Body of pancreas (tissue), 4 donors: Measurements from ENCODE around the gene SLC27A1. TPM values are rescaled to one million over a fixed set of nuclear protein-coding genes. Genes with fewer than 3 reads are reported as not detected.
A peak's percentile ranks its signal among the peaks of the same experiment; 100 is the strongest.

ENCODE experiments used
- ATAC-seq: fragments of 150-250 bp; one replicate; pipeline ENCODE4 v1.9.1; 2016
- DNase-seq, 4 donors: peaks; one replicate each; pipeline ENCODE4 v3.0.0-alpha.2; 2019
- H3K27ac ChIP-seq, 4 donors: fragments of 200-600 bp; sonication (generic); 1 replicate in 3 of 4; 2 replicates in 1 of 4; pipeline versions ENCODE4 v1.5.1 to v1.6.1; 2016 to 2019; ENCODE audit warnings: mild to moderate bottlenecking in 1 of 4, mixed read lengths in 1 of 4, moderate library complexity in 1 of 4
- H3K27me3 ChIP-seq, 2 donors: fragments of 200-600 bp; sonication (generic); one replicate each; pipeline ENCODE4 v1.6.0; 2016; ENCODE audit warnings: mild to moderate bottlenecking in 1 of 2
- H3K36me3 ChIP-seq, 2 donors: fragments of 200-600 bp; sonication (generic); replicated peaks in 1 of 2; 2 replicates each; pipeline ENCODE4 v1.5.1; 2016; ENCODE audit warnings: low read depth in 2 of 2; ENCODE audit not compliant: insufficient read depth in 1 of 2
- H3K4me1 ChIP-seq: fragments of 200-600 bp; sonication (generic); one replicate; pipeline ENCODE4 v1.6.0; 2016
- H3K4me3 ChIP-seq, 2 donors: fragments of 200-600 bp; sonication (generic); 1 replicate in 1 of 2; 2 replicates in 1 of 2; pipeline ENCODE4 v1.5.1; 2016 to 2019
- H3K9me3 ChIP-seq, 3 donors: fragments of 200-600 bp; sonication (generic); 1 replicate in 2 of 3; 2 replicates in 1 of 3; pipeline ENCODE4 v1.5.1; 2016
- CTCF ChIP-seq, 7 experiments: fragments of 450-650 bp in 4 of 7; fragments of 200-600 bp in 3 of 7; sonication (generic) in 3 of 7; IDR thresholded peaks; one replicate each; pipeline ENCODE4 v1.5.1; 2016 to 2019; ENCODE audit warnings: antibody characterized with exemption in 7 of 7
- POLR2A ChIP-seq, 3 donors: fragments of 450-650 bp; IDR thresholded peaks; one replicate each; pipeline ENCODE4 v1.6.1; 2016; ENCODE audit warnings: antibody characterized with exemption in 3 of 3, mild to moderate bottlenecking in 2 of 3
- WGBS, 2 donors: methylation state at CpG; one replicate each; pipeline ENCODE4 v1.1.5; 2017; 5-methylcytosine and 5-hydroxymethylcytosine counted together
- intact Hi-C: fragments of 100-400 bp; cut with DNase I; formaldehyde crosslinking; loops from one replicate; pipeline ENCODE4 v1.15.1; 2023
- total RNA-seq, 2 donors: library from RNA; depleted of rRNA; stranded (reverse); fragments of >200 nt; gene quantifications; one replicate each; pipeline ENCODE4 v1.1.0, GENCODE V29; 2016

SLC27A1 gene
- total RNA-seq, 2 donors from 2014 or later: 21.1 to 25.7 TPM

- Histone ChIP-seq H3K4me1 (peaks cover 27% of the 10 kb centered on the region), H3K9me3 (no peaks in the 10 kb centered on the region), H3K36me3 (no peaks in the 10 kb centered on the region), H3K27ac (no peak overlapping the region), H3K4me3 (no peak overlapping the region), H3K27me3 (no peaks in the 10 kb centered on the region)
- 20 to 26% methylated on average over 6 of the region's 6 CpGs for WGBS, 2 donors
- DNase-seq: no peak
- ATAC-seq: no peak
- intact Hi-C loops: no loop called here
- TF ChIP-seq CTCF (IDR thresholded peaks at IDR 0.05): peak in 1 of 7 experiments; percentile 2
- TF ChIP-seq POLR2A (IDR thresholded peaks at IDR 0.05): no peak
Measured at GRCh38 chr19:17466487-17466850, 3.9 kb upstream of the SLC27A1 start.

GRCh38 chr19:17467471-17468301 lies 2.6 kb upstream of the SLC27A1 start:
- intact Hi-C loops: no loop called here
- Histone ChIP-seq H3K4me3 (no peak overlapping the region), H3K27me3 (no peaks in the 10 kb centered on the region), H3K27ac (peak overlapping the region in 2 of 4 donors; percentile 69 to 87), H3K36me3 (no peaks in the 10 kb centered on the region), H3K9me3 (no peaks in the 10 kb centered on the region), H3K4me1 (peaks cover 33% of the 10 kb centered on the region)
- DNase-seq (no peak), ATAC-seq (no peak)
- 68 to 80% methylated on average over 12 of the region's 12 CpGs for WGBS, 2 donors
- TF ChIP-seq CTCF (IDR thresholded peaks at IDR 0.05) (peak in 1 of 7 experiments; percentile 0), POLR2A (IDR thresholded peaks at IDR 0.05) (no peak)

- Histone ChIP-seq H3K4me1 (peaks cover 33% of the 10 kb centered on the region), H3K27me3 (no peaks in the 10 kb centered on the region), H3K36me3 (no peaks in the 10 kb centered on the region), H3K27ac (peak overlapping the region in 3 of 4 donors; percentile 69 to 94 (median 87)), H3K4me3 (peak overlapping the region in 1 of 2 donors; percentile 43), H3K9me3 (no peaks in the 10 kb centered on the region)
- WGBS, 2 donors: 58 to 68% methylated on average over 15 to 25 of the region's 25 CpGs
- no peak for ATAC-seq
- intact Hi-C loops: no loop called here
- DNase-seq: peak; percentile 26 to 51 (median 42)
- no peak for TF ChIP-seq POLR2A (IDR thresholded peaks at IDR 0.05)
- TF ChIP-seq CTCF (IDR thresholded peaks at IDR 0.05): no peak
Measured at GRCh38 chr19:17468302-17469091, 1.8 kb upstream of the SLC27A1 start.

GRCh38 chr19:17469092-17469480 lies 1.2 kb upstream of the SLC27A1 start:
- H3K36me3 ChIP-seq: no peaks in the 10 kb centered on the region
- no peaks in the 10 kb centered on the region for H3K27me3 ChIP-seq
- WGBS, 2 donors: 3% methylated on average over 6 to 19 of the region's 19 CpGs
- H3K4me3 ChIP-seq: peak overlapping the region; percentile 3 to 43
- no peak for DNase-seq
- intact Hi-C loops: no loop called here
- peak overlapping the region; percentile 69 to 94 (median 85) for H3K27ac ChIP-seq
- TF ChIP-seq CTCF (IDR thresholded peaks at IDR 0.05): no peak
- TF ChIP-seq POLR2A (IDR thresholded peaks at IDR 0.05): no peak
- peaks cover 33% of the 10 kb centered on the region for H3K4me1 ChIP-seq
- peak; percentile 0 for ATAC-seq
- no peaks in the 10 kb centered on the region for H3K9me3 ChIP-seq
